ELR (cell line): Measurements from ENCODE around the gene RNF130.
A peak's percentile ranks its signal among the peaks of the same experiment; 100 is the strongest.

Source experiments
- DNase-seq: peaks from one replicate; pipeline ENCODE4 v3.0.0-alpha.2; 2015; ENCODE audit warnings: low read depth

RNF130 gene

GRCh38 chr5:180071531-180072255 lies at the start of gene RNF130:
Gene RNF130 (minus strand): TSS chr5:180071759. CDS start chr5:180071702, 57 bp downstream.
- DNase-seq = peak; percentile 83

GRCh38 chr5:180120237-180121101 lies 48.9 kb upstream of the RNF130 start:
- DNase-seq = no peak

- DNase-seq = no peak
These were observed 48.3 kb upstream of the RNF130 start for GRCh38 chr5:180119903-180120236.

- no peak for DNase-seq
These were observed 47.7 kb upstream of the RNF130 start for GRCh38 chr5:180119031-180119902.

- DNase-seq = no peak
These were observed 46.8 kb upstream of the RNF130 start for GRCh38 chr5:180118391-180118791.

GRCh38 chr5:180117000-180117725 lies 45.6 kb upstream of the RNF130 start:
- DNase-seq = no peak

GRCh38 chr5:180116077-180116999 lies 44.8 kb upstream of the RNF130 start:
- no peak for DNase-seq

- DNase-seq = no peak
These were observed 43.9 kb upstream of the RNF130 start for GRCh38 chr5:180115326-180116076.

- DNase-seq = no peak
These were observed 42.9 kb upstream of the RNF130 start for GRCh38 chr5:180114304-180115003.

GRCh38 chr5:180113660-180114303 lies 42.2 kb upstream of the RNF130 start:
- no peak for DNase-seq

- no peak for DNase-seq
These were observed 40.8 kb upstream of the RNF130 start for GRCh38 chr5:180112181-180112861.

GRCh38 chr5:180111273-180112002 lies 39.9 kb upstream of the RNF130 start:
- DNase-seq = no peak

- DNase-seq = no peak
These were observed 38.4 kb upstream of the RNF130 start for GRCh38 chr5:180109920-180110319.

- DNase-seq = no peak
These were observed 35.4 kb upstream of the RNF130 start for GRCh38 chr5:180107005-180107404.

GRCh38 chr5:180105827-180106312 lies 34.3 kb upstream of the RNF130 start:
- no peak for DNase-seq

GRCh38 chr5:180104168-180104530 lies 32.6 kb upstream of the RNF130 start:
- no peak for DNase-seq

GRCh38 chr5:180103487-180104167 lies 32.1 kb upstream of the RNF130 start:
- no peak for DNase-seq
